ENCODE measurements around the gene KCNH2. TPM values are rescaled to one million over a fixed set of nuclear protein-coding genes. Genes with fewer than 3 reads are reported as not detected.

Gene KCNH2
- total RNA-seq, 4 donors from 2014 or later, result 2.4 to 8.5 (median 3.4) TPM

DNA sequence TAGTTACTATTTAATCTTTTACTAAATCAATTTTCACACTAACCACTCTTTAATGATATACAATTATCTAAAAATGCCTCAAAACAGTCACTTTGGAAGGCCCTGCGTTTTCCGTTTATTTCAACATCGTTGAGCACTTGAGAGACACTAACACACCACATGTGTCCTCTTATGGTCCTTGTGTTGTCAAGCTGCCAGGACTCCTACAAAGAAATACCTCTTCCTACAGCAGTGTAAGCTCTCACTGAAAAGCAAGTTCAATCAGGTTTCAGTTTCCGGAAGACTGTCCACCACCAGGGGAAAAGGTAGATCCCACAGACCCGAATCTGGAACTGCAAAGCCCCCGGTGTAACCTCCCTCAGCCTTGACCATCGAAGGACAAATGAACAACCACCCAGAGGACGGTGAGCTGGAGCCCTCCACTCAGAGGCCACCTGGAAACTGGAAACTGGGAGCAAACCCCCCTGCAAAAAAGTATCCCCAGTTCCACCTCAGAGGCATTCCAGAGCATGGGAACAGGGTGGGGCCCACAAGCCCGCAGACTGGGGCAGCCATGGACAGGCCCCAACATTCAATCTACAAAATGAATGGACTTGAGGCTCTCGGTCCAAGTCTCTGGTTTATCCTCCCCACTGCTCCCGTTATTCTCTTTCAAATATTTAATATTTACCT lies 37.6 kb downstream of the KCNH2 start:
- peaks cover 0 to 26% (median 6%) of the 10 kb centered on the region in 4 donors for H3K4me1 ChIP-seq
- H3K27ac ChIP-seq, result no peak overlapping the region
- H3K4me3 ChIP-seq, result no peak overlapping the region
- H3K9me3 ChIP-seq, result no peaks in the 10 kb centered on the region
- DNase-seq, result peak in 2 of 3 donors; percentile 7 to 13
- no peaks in the 10 kb centered on the region for H3K36me3 ChIP-seq
- TF ChIP-seq, protein P1, sequence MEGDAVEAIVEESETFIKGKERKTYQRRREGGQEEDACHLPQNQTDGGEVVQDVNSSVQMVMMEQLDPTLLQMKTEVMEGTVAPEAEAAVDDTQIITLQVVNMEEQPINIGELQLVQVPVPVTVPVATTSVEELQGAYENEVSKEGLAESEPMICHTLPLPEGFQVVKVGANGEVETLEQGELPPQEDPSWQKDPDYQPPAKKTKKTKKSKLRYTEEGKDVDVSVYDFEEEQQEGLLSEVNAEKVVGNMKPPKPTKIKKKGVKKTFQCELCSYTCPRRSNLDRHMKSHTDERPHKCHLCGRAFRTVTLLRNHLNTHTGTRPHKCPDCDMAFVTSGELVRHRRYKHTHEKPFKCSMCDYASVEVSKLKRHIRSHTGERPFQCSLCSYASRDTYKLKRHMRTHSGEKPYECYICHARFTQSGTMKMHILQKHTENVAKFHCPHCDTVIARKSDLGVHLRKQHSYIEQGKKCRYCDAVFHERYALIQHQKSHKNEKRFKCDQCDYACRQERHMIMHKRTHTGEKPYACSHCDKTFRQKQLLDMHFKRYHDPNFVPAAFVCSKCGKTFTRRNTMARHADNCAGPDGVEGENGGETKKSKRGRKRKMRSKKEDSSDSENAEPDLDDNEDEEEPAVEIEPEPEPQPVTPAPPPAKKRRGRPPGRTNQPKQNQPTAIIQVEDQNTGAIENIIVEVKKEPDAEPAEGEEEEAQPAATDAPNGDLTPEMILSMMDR (IDR thresholded peaks at IDR 0.05), result no peak
- no peak for TF ChIP-seq POLR2A (IDR thresholded peaks at IDR 0.05)
- H3K27me3 ChIP-seq, result no peaks in the 10 kb centered on the region

DNA sequence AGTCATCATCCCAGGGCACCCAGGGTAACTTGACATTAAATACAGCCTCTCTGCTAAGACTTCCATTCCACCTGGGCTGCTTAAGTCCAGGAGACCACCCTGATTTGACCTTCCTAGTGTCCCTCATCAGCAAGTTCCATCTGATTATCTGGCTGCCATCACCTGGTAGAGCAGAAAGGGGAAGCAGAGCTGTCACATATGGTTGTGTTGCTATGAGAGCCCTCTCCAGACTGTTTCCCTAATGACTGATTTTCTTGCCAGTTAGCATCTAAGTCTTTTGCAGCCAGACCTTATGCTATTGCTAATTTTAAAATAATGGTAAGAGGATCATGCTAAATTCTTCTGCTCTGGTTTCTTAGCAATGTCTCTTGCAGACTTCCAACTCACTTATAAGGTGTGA lies 38.7 kb downstream of the KCNH2 start:
- Histone ChIP-seq H3K4me3 (no peak overlapping the region), H3K27ac (no peak overlapping the region), H3K27me3 (no peaks in the 10 kb centered on the region), H3K36me3 (no peaks in the 10 kb centered on the region), H3K9me3 (no peaks in the 10 kb centered on the region), H3K4me1 (peaks cover 0 to 26% (median 6%) of the 10 kb centered on the region in 4 donors)
- no peak for TF ChIP-seq POLR2A (IDR thresholded peaks at IDR 0.05)
- TF ChIP-seq, protein P1 (IDR thresholded peaks at IDR 0.05), result no peak
- peak in 1 of 3 donors; percentile 7 for DNase-seq

DNA sequence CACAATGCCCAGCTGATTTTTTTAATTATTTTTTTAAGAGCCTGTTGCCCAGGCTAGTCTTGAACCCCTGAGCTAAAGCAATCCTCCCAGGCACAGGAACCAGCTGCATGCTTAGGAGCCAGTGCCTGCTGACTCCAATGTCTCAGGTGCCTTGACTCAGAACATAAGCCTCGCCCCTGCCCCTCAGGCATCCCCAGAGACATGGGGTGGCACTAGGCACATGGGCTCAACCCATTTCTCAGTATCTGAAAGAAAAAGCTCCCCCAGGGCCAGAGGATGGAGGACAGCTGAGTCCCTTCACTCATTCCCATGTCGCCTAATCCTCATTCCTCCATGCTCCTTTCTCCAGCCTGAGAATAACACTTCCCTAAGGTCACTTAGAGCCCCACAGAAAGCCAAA lies 39.1 kb downstream of the KCNH2 start:
- H3K27me3 ChIP-seq, result no peaks in the 10 kb centered on the region
- peak in 1 of 3 donors; percentile 21 for DNase-seq
- H3K36me3 ChIP-seq, result no peaks in the 10 kb centered on the region
- H3K4me3 ChIP-seq, result no peak overlapping the region
- H3K27ac ChIP-seq, result no peak overlapping the region
- no peaks in the 10 kb centered on the region for H3K9me3 ChIP-seq
- no peak for TF ChIP-seq POLR2A (IDR thresholded peaks at IDR 0.05)
- TF ChIP-seq, protein P1 (IDR thresholded peaks at IDR 0.05), result no peak
- peaks cover 0 to 26% (median 6%) of the 10 kb centered on the region in 4 donors for H3K4me1 ChIP-seq

DNA sequence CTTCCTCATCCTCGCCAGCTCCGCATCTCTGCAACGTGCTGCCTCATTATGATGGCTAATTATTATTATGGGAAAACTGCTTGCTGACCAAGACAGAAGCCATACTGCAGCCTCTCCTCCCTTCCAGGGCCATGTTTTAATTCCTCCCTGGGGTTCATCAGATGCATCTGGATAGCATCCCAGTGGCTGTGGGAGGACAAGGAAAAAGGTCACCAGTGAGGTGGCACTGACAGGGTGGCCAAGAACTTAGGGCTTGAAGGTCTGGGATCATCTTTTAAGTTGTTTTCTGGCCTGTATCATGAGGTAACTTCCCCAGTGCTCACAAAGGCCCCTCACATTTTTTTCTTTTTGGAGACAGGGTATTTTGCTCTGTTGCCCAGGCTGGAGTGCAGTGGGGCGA lies 39.6 kb downstream of the KCNH2 start:
- TF ChIP-seq, protein P1 (IDR thresholded peaks at IDR 0.05), result no peak
- TF ChIP-seq POLR2A (IDR thresholded peaks at IDR 0.05), result no peak
- no peak for DNase-seq
- no peak overlapping the region for H3K4me3 ChIP-seq
- H3K4me1 ChIP-seq, result peaks cover 0 to 26% (median 6%) of the 10 kb centered on the region in 4 donors
- H3K9me3 ChIP-seq, result no peaks in the 10 kb centered on the region
- no peaks in the 10 kb centered on the region for H3K36me3 ChIP-seq
- H3K27ac ChIP-seq, result peak overlapping the region in 1 of 4 donors; percentile 10
- H3K27me3 ChIP-seq, result no peaks in the 10 kb centered on the region

DNA sequence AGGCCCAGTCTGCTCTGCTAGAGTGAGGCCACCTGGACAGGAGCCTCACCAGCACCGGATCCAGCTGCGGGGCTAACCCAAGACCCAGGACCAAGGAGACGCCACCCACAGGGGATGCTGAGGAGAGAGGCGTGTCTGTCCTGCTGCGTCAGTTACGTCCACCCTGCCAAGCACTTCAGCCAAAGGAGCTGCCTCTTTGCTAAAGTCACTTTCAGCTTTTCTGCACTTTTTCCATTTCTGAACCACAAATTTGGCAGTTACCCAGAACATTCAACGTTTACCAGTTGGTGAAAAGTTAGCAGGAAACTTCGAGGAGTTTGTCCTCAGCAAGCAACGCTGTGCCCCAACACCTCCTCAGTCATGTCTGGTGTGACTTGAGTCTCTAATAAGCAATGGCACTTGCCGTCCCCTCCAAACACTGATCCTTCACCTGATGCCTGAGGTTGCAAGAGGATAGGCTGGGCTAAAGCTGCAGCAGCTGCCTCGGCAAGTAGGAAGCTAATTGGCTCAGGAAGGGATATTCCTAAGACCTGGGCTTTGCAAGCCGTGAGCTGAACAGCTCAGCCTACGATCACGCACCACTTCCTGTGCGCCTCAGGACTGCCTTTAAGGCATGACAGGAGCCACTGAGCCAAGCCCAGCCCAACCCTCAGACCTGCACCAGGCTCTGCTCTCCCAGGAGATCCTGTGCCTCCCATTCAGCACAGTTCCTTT lies 40.1 kb downstream of the KCNH2 start:
- no peak for TF ChIP-seq POLR2A (IDR thresholded peaks at IDR 0.05)
- TF ChIP-seq, protein P1 (IDR thresholded peaks at IDR 0.05), result no peak
- Histone ChIP-seq H3K36me3 (no peaks in the 10 kb centered on the region), H3K4me1 (peaks cover 0 to 26% (median 6%) of the 10 kb centered on the region in 4 donors), H3K9me3 (no peaks in the 10 kb centered on the region), H3K27me3 (no peaks in the 10 kb centered on the region), H3K4me3 (no peak overlapping the region), H3K27ac (peak overlapping the region in 1 of 4 donors; percentile 10)
- DNase-seq, result peak in 2 of 3 donors; percentile 39 to 46
